Stimulated activated CD8-positive, alpha-beta memory T cell treated with anti-CD3 and anti-CD28 coated beads, Interleukin-15, amount 100 ng/mL, for 4 hours (primary cell): Measurements from ENCODE around the gene RNH1.

Experiments
- DNase-seq, 2 donors: peaks; one replicate each; pipeline ENCODE4 v3.0.0-alpha.2; 2020; ENCODE audit warnings: low read depth in 2 of 2

The RNH1 gene

GRCh38 chr11:537622-538430 lies 30.8 kb upstream of the RNH1 start:
- DNase-seq: no peak

GRCh38 chr11:536841-537621 lies 30.0 kb upstream of the RNH1 start, which contains the start of gene LRRC56:
TSS of gene LRRC56 (plus strand) at chr11:537527. CDS start at chr11:540685, 3,158 bp downstream.
- peak; percentile 85 to 89 for DNase-seq

- DNase-seq: peak; percentile 88 to 91
These were observed 28.7 kb upstream of the RNH1 start, which contains the start of gene HRAS for GRCh38 chr11:535519-536454. TSS of gene HRAS (minus strand) at chr11:535576.

DNA sequence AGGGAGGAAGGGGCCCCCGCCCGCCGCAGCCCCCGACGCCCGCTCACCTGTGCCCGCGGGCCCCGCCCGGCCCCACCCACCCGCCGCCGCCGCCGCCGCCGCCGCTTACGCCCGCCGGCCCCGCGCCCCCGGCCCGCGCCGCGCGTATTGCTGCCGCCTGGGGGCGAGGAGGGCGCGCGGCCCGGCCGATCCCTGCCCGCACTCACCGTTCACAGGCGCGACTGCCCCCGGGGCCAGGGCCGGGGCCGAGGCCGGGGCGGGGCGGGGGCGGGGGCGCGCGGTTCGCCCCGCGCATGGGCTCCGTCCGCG lies 28.1 kb upstream of the RNH1 start:
- no peak for DNase-seq

DNA sequence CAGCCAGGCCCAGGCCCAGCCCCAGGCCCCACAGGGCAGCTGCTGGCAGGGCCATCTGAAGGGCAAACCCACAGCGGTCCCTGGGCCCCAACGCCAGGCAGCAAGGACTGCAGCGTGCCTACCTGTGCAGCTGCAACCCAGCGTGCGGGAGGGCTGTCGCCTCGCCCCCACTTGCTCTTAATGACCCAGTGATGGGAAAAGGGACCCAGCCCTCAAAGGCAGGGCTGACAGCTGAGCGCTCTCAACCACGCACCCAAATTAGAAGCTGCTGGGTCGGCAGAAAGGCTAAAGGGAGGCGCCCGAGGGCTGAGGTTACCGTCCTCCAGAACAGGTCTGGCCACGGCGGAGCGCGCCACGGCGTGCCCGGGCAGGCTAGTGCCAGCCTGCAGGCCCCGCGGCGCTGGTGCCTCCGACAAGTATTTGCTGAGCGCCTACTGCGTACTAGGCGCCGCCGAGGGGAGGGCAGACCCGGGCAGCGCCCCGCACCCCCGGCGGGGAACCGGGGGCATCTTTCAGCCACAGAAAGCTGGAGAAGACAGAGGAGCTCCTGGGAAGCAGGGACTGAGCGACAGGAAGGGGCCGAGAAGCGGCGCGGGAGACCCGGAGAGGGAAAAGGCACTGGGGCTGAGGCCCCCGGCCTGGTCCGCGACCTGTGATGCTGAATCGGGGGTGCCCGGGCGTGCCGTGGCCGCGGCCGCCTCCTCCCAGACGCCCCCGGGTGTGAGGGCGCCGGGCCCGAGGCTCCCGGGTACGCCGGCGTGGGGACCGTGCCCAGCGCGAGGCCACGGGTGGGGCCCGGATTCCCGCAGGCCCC lies 27.6 kb upstream of the RNH1 start:
- DNase-seq: no peak

GRCh38 chr11:533586-534395 lies 26.7 kb upstream of the RNH1 start:
- no peak for DNase-seq

- DNase-seq: no peak
These were observed 26.0 kb upstream of the RNH1 start for GRCh38 chr11:532986-533585.

DNA sequence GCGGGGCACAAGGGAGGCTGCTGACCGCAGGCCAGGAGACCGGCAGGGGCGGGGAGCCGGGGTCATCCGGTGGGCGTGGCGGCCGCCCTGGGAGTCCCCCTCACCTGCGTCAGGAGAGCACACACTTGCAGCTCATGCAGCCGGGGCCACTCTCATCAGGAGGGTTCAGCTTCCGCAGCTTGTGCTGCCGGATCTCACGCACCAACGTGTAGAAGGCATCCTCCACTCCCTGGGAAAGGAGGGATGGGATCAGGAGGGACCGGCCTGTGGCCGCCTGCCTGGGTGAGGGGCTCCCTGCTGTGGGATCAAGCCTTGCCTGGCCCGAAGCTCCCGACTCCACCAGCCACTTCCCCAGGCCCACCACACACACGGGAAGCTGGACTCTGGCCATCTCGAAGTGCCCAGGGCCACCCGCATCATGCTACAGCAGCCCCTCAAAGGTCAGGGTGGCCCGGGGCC lies 25.5 kb upstream of the RNH1 start:
- DNase-seq: no peak

DNA sequence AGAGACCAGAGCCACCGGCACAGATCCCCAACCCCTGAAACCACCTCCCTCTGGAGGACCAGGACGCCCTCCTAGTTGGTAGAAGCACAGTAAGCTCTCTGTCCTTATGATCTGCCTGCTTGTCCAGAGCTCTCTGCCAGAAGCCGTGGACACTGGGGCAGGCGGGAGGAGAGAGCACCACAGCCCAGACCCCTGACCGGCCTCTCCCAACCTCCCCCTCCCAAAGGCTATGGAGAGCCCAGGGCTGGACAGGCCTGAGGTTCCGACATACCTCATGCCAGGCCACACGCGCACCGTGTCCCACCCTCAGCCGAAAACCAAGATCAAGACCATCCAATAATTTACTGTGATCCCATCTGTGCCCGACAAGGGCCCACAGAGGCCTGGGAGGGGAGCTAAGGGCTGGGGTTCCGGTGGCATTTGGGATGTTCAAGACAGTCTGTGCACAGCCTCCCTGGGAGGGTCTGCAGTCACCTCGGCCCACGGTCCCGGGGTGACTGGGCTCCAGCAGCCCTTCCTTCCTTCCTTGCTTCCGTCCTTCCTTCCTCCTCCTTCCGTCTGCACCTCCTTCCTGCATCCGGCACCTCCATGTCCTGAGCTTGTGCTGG lies 25.0 kb upstream of the RNH1 start:
- DNase-seq: no peak

GRCh38 chr11:530960-531831 lies 24.2 kb upstream of the RNH1 start:
- DNase-seq: no peak

DNA sequence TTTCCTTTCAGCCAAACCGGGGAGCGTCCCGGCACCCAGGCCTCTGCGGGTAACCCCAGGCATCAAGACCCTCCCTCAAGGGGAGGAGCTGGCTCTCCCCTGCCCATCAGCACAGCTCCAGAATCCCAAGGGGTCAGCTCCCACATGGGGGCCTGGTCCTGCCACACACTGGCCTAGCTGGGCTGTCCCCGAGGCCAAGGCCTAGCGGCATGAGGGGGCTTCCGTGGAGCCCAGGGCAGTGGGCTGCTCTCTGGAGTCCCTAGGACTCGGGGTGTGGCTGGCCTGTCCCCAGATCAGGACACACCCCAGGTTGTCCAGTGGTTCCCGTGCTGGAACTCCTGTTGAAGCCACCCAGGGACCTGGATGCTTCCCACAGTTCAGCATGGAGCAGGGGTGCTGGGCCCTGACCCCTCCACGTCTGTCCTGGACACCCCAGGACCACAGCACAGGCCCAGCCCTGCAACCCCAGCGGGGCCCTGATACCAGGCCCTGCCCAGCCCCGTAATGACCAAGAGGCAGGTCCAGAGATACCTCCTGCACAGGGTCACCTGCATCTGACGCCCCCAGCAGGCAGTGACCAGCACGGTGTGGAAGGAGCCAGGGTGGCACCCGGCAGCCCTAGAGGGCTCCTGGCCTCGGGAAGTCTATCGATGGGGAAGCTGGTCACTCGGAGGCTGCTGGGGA lies 22.8 kb upstream of the RNH1 start:
- no peak for DNase-seq

DNA sequence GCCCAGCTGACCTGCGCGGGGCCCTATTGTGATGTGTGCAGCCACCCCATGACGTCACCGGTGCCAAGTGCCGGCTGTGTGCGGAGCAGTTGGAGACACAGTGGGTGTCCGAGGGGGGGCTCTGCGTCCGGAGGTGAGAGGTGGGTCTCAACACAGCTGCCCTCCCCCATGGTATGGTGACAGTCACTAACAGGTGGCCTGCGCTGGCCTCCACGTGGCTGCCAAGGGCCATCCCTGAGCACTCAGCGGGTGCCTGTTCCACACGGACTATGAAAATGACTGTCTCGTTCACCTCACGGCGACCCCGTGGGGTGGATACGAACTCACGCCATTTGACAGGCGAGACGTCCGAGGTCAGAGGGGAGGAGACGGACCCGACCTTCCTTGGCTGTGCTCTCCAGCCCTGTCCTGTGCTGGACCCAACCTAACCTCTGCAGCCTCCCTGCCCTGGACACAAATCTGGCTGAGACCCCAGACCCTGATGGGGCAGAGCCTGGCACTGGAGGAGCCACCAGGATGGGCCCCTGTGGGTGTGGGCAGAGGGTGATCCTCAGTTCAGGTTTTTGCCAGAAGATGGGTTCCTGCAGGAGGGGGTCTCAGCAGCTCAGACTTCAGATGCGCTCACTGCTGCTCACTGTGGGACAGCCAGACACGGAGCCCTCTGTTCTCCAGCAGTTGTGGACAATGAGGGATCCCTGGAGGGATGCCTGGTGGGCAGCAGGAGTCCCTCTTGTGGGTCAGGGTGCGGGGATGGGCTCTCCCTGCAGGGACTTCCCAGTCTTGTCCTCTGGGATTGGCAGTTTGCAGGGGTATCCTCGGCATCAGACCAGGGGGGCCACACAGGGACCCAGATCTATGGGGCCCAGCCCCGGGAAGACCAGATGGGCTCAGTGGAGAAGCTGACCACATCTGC lies 22.0 kb upstream of the RNH1 start:
- DNase-seq: no peak

DNA sequence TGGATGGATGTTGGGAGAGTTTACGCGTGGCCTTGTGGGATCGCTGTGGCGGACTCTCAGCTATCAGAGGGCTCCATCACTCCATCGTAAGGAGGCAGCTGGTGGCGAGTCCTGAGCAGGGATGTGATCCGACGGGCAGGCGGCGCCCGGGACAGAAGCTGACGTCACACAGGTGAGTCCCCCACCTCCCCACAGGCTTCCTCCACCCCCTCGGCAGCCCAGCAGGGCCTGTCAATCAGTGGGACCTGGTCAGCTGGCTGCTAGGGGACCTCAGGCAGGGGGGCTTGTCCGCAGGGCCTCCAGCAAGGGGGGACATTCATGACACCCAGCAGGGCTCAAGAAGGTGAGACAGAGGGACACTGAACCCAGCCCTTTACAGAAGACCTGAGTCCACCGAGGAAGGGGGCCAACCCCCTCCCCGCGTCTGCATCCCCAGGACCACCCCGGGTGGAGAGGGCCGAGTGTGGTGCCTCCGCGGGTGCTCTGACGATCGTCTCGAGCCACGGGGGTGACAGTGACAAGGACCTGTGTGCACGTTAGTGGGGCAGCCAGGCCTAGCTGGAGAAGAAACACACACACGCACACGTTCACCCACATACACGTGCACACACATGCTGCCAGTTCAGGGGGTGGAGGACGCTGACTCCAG lies 21.2 kb upstream of the RNH1 start:
- no peak for DNase-seq

- DNase-seq: no peak
These were observed 19.1 kb upstream of the RNH1 start for GRCh38 chr11:526192-526591.

- no peak for DNase-seq
These were observed 14.2 kb upstream of the RNH1 start for GRCh38 chr11:521177-521688.
